Trophoblast cell (in vitro differentiated cells and primary cell): Measurements from ENCODE around the gene RBM11.

Experiments
- DNase-seq, 2 donors: peaks; one replicate each; pipeline ENCODE4 v3.0.0-alpha.2; 2016
- H2AFZ ChIP-seq: 2 replicates; pipeline ENCODE4 v1.6.1; 2013; ENCODE audit warnings: low read length, moderate library complexity, mild to moderate bottlenecking; ENCODE audit not compliant: insufficient read depth, poor library complexity
- H2AK5ac ChIP-seq: 2 replicates; pipeline ENCODE4 v1.6.1; 2013; ENCODE audit warnings: mild to moderate bottlenecking, low read length
- H2BK120ac ChIP-seq: 2 replicates; pipeline ENCODE4 v1.6.1; 2013; ENCODE audit warnings: low read length, mild to moderate bottlenecking, moderate library complexity; ENCODE audit not compliant: insufficient read depth, poor library complexity
- H2BK12ac ChIP-seq: 2 replicates; pipeline ENCODE4 v1.6.1; 2013; ENCODE audit warnings: mild to moderate bottlenecking, low read length, moderate library complexity
- H2BK5ac ChIP-seq: 2 replicates; pipeline ENCODE4 v1.6.1; 2013; ENCODE audit warnings: low read length, low read depth, moderate library complexity, mild to moderate bottlenecking; ENCODE audit not compliant: poor library complexity
- H3K14ac ChIP-seq: 2 replicates; pipeline ENCODE4 v1.6.1; 2013; ENCODE audit warnings: mild to moderate bottlenecking, low read length
- H3K18ac ChIP-seq: 2 replicates; pipeline ENCODE4 v1.6.1; 2013; ENCODE audit warnings: mild to moderate bottlenecking, low read length
- H3K23ac ChIP-seq: 2 replicates; pipeline ENCODE4 v1.6.1; 2013; ENCODE audit warnings: low read length
- H3K27ac ChIP-seq: 2 replicates; pipeline ENCODE4 v1.5.1; 2013; ENCODE audit warnings: low read depth, mild to moderate bottlenecking, inconsistent platforms, low read length, moderate library complexity
- H3K27me3 ChIP-seq: 2 replicates; pipeline ENCODE4 v1.6.1; 2013; ENCODE audit warnings: inconsistent platforms, mild to moderate bottlenecking, low read length, moderate library complexity; ENCODE audit not compliant: insufficient read depth
- H3K36me3 ChIP-seq, 2 experiments: 1 replicate in 1 of 2; 2 replicates in 1 of 2; pipeline ENCODE4 v1.6.1; 2013; ENCODE audit warnings: low read length in 2 of 2, mild to moderate bottlenecking in 2 of 2, moderate library complexity in 1 of 2; ENCODE audit not compliant: insufficient read depth in 2 of 2, control insufficient read depth in 1 of 2
- H3K4ac ChIP-seq: 2 replicates; pipeline ENCODE4 v1.6.1; 2013; ENCODE audit warnings: low read depth, mild to moderate bottlenecking, low read length, moderate library complexity
- H3K4me1 ChIP-seq, 2 experiments: 1 replicate in 1 of 2; 2 replicates in 1 of 2; pipeline ENCODE4 v1.6.1; 2013; ENCODE audit warnings: low read length in 2 of 2, mild to moderate bottlenecking in 2 of 2, moderate library complexity in 1 of 2; ENCODE audit not compliant: insufficient read depth in 2 of 2, control insufficient read depth in 1 of 2
- H3K4me2 ChIP-seq: 2 replicates; pipeline ENCODE4 v1.6.1; 2013; ENCODE audit warnings: inconsistent platforms, mild to moderate bottlenecking, low read length, moderate library complexity
- H3K4me3 ChIP-seq: 2 replicates; pipeline ENCODE4 v1.5.1; 2013; ENCODE audit warnings: mild to moderate bottlenecking, low read depth, low read length, inconsistent platforms
- H3K79me1 ChIP-seq: one replicate; pipeline ENCODE4 v1.6.1; 2013; ENCODE audit warnings: low read length
- H3K79me2 ChIP-seq: 2 replicates; pipeline ENCODE4 v1.6.1; 2013; ENCODE audit warnings: low read length, mild to moderate bottlenecking; ENCODE audit not compliant: control insufficient read depth, insufficient read depth, poor library complexity
- H3K9ac ChIP-seq: 2 replicates; pipeline ENCODE4 v1.6.1; 2013; ENCODE audit warnings: mild to moderate bottlenecking, low read length
- H3K9me3 ChIP-seq: 2 replicates; pipeline ENCODE4 v1.6.1; 2013; ENCODE audit warnings: low read depth, mild to moderate bottlenecking, control low read depth, inconsistent platforms, low read length; ENCODE audit not compliant: insufficient read depth
- H4K12ac ChIP-seq: 2 replicates; pipeline ENCODE4 v1.6.1; 2013; ENCODE audit warnings: low read depth, mild to moderate bottlenecking, low read length, moderate library complexity
- H4K8ac ChIP-seq: 2 replicates; pipeline ENCODE4 v1.6.1; 2013; ENCODE audit warnings: low read depth, mild to moderate bottlenecking, low read length, moderate library complexity
- H4K91ac ChIP-seq: one replicate; pipeline ENCODE4 v1.6.1; 2013; ENCODE audit warnings: low read depth, mild to moderate bottlenecking, low read length, moderate library complexity
- WGBS: extraction: QIAGEN DNeasy Blood & Tissue Kit; methylation state at CpG from one replicate; pipeline ENCODE4 v1.1.7; 2013; ENCODE audit warnings: missing lambda C conversion rate; ENCODE audit not compliant: insufficient read length, insufficient coverage; ENCODE audit errors: extremely low coverage; 5-methylcytosine and 5-hydroxymethylcytosine counted together

Gene RBM11

DNA sequence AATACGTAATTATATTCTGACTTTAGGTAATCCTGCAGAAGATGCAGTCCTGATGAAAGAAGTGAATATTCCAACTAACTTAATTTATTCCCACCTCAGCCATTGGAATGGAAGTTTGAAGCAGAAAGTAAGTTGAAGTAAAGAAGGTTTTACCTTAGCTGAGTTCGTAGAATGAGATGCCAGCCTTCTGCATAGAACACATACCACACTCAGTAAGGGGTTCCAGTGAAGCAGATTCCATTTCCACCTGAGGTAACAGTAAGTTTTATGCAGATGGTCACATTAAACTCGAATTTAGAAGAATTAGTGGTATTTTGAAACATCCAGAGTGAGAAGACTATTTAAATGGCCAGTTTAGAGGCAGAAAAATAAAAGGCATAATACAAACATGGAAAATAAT, 20.2 kb downstream of the RBM11 start:
- H3K79me1 ChIP-seq: no peaks in the 10 kb centered on the region
- H4K12ac ChIP-seq: no peak overlapping the region
- H2BK12ac ChIP-seq: no peak overlapping the region
- H2BK5ac ChIP-seq: no peak overlapping the region
- no peak overlapping the region for H2BK120ac ChIP-seq
- no peak overlapping the region for H4K91ac ChIP-seq
- no peak overlapping the region for H3K27ac ChIP-seq
- no peak overlapping the region for H3K4ac ChIP-seq
- H2AFZ ChIP-seq: no peak overlapping the region
- H3K9me3 ChIP-seq: no peaks in the 10 kb centered on the region
- no peak overlapping the region for H3K14ac ChIP-seq
- H3K9ac ChIP-seq: no peak overlapping the region
- no peak overlapping the region for H4K8ac ChIP-seq
- no CpG with 5 or more reads among the region's 3 CpGs for WGBS
- H3K23ac ChIP-seq: no peak overlapping the region
- no peak overlapping the region for H3K4me3 ChIP-seq
- H3K4me2 ChIP-seq: no peak overlapping the region
- H3K27me3 ChIP-seq: no peaks in the 10 kb centered on the region
- no peaks in the 10 kb centered on the region for H3K4me1 ChIP-seq
- H3K18ac ChIP-seq: no peak overlapping the region
- no peak overlapping the region for H2AK5ac ChIP-seq
- H3K79me2 ChIP-seq: no peaks in the 10 kb centered on the region
- no peak for DNase-seq
- no peaks in the 10 kb centered on the region for H3K36me3 ChIP-seq

DNA sequence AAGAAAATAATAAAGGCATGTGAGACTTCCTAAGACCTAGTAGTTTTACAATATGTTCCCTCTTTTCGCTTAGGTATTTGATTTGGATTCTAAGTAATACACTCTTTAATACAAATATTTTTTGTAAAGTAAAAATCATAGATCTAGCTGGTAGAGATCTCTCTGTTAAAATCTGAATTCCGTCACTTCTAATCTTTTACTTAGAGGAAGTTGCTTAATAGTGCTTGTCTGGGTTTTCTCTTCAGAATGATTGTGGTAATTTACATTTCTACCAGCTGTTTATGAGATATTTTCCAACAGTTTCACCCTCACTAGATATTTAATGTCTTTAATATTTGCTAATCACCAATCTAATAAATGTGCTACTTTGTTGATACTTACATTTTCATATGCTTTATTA, 23.3 kb downstream of the RBM11 start:
- Histone ChIP-seq H3K79me1 (no peaks in the 10 kb centered on the region), H2AK5ac (no peak overlapping the region), H3K4me2 (no peak overlapping the region), H3K27ac (no peak overlapping the region), H2BK12ac (no peak overlapping the region), H3K4me1 (peaks cover 0 to 2% of the 10 kb centered on the region in 2 experiments), H3K79me2 (no peaks in the 10 kb centered on the region), H4K8ac (no peak overlapping the region), H4K91ac (no peak overlapping the region), H3K4me3 (no peak overlapping the region), H2BK120ac (no peak overlapping the region), H3K14ac (no peak overlapping the region), H3K27me3 (no peaks in the 10 kb centered on the region), H3K9ac (no peak overlapping the region), H3K4ac (no peak overlapping the region), H3K23ac (no peak overlapping the region), H3K36me3 (no peaks in the 10 kb centered on the region), H3K9me3 (no peaks in the 10 kb centered on the region), H2BK5ac (no peak overlapping the region), H2AFZ (no peak overlapping the region), H4K12ac (no peak overlapping the region), H3K18ac (no peak overlapping the region)
- no peak for DNase-seq
- no CpG with 5 or more reads among the region's 2 CpGs for WGBS

- H4K91ac ChIP-seq: no peak overlapping the region
- H3K36me3 ChIP-seq: no peaks in the 10 kb centered on the region
- no peak overlapping the region for H3K4me2 ChIP-seq
- no peak overlapping the region for H2BK120ac ChIP-seq
- no peak overlapping the region for H3K18ac ChIP-seq
- no peak overlapping the region for H2BK12ac ChIP-seq
- no peak overlapping the region for H2AFZ ChIP-seq
- no peak overlapping the region for H4K12ac ChIP-seq
- H3K27me3 ChIP-seq: no peaks in the 10 kb centered on the region
- H4K8ac ChIP-seq: no peak overlapping the region
- H3K4ac ChIP-seq: no peak overlapping the region
- no peak overlapping the region for H2BK5ac ChIP-seq
- H3K27ac ChIP-seq: no peak overlapping the region
- H2AK5ac ChIP-seq: no peak overlapping the region
- WGBS: no CpG with 5 or more reads among the region's 2 CpGs
- H3K79me1 ChIP-seq: no peaks in the 10 kb centered on the region
- H3K4me1 ChIP-seq: peaks cover 0 to 2% of the 10 kb centered on the region in 2 experiments
- no peaks in the 10 kb centered on the region for H3K79me2 ChIP-seq
- no peak for DNase-seq
- H3K23ac ChIP-seq: no peak overlapping the region
- no peak overlapping the region for H3K9ac ChIP-seq
- no peaks in the 10 kb centered on the region for H3K9me3 ChIP-seq
- H3K14ac ChIP-seq: no peak overlapping the region
- H3K4me3 ChIP-seq: no peak overlapping the region
Measured at GRCh38 chr21:14241297-14241696, 25.3 kb downstream of the RBM11 start.

DNA sequence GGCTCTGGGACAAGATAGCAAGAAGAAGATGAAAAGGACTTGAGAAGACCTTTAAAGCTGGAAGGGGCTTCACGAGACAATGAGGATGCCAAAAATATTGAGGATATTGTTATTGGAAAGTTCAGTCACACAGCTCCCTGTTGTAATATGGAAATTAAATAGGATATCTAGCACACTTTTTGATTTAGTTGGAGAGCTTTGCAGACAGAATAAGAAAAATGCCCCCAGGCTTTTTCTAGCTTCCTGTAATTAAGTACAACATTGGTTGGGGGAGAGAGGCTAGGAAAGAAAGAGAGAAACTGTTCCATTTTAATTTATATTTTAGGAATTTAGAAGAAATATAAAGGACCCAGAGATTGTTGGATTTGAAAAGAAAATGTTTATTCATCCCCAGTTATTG, 27.5 kb downstream of the RBM11 start:
- Histone ChIP-seq H3K14ac (no peak overlapping the region), H3K23ac (no peak overlapping the region), H3K9me3 (no peaks in the 10 kb centered on the region), H3K27ac (no peak overlapping the region), H2BK5ac (no peak overlapping the region), H3K9ac (no peak overlapping the region), H3K4me1 (peaks cover 0 to 2% of the 10 kb centered on the region in 2 experiments), H3K4ac (no peak overlapping the region), H3K79me1 (no peaks in the 10 kb centered on the region), H4K8ac (no peak overlapping the region), H2AFZ (no peak overlapping the region), H4K12ac (no peak overlapping the region), H3K18ac (no peak overlapping the region), H3K36me3 (no peaks in the 10 kb centered on the region), H4K91ac (no peak overlapping the region), H2BK120ac (no peak overlapping the region), H3K4me3 (no peak overlapping the region), H3K27me3 (no peaks in the 10 kb centered on the region), H2BK12ac (no peak overlapping the region), H3K4me2 (no peak overlapping the region), H2AK5ac (no peak overlapping the region), H3K79me2 (no peaks in the 10 kb centered on the region)
- no peak for DNase-seq
- no CpG with 5 or more reads among the region's 1 CpG for WGBS
